22Rv1 (cell line): ENCODE data around the gene LRRC8A.

Experiments
- H3K27ac ChIP-seq: fragments of 450-650 bp; 2 replicates; pipeline ENCODE4 v1.5.1; 2017
- ZFX ChIP-seq: fragments of 450-650 bp; IDR thresholded peaks from 2 replicates; pipeline ENCODE4 v1.6.1; 2017; ENCODE audit warnings: antibody characterized with exemption, borderline replicate concordance
- TF ChIP-seq, protein P1 (sequence below): fragments of 450-650 bp; IDR thresholded peaks from 2 replicates; pipeline ENCODE4 v1.5.1; 2017; ENCODE audit warnings: mild to moderate bottlenecking

Gene LRRC8A

DNA sequence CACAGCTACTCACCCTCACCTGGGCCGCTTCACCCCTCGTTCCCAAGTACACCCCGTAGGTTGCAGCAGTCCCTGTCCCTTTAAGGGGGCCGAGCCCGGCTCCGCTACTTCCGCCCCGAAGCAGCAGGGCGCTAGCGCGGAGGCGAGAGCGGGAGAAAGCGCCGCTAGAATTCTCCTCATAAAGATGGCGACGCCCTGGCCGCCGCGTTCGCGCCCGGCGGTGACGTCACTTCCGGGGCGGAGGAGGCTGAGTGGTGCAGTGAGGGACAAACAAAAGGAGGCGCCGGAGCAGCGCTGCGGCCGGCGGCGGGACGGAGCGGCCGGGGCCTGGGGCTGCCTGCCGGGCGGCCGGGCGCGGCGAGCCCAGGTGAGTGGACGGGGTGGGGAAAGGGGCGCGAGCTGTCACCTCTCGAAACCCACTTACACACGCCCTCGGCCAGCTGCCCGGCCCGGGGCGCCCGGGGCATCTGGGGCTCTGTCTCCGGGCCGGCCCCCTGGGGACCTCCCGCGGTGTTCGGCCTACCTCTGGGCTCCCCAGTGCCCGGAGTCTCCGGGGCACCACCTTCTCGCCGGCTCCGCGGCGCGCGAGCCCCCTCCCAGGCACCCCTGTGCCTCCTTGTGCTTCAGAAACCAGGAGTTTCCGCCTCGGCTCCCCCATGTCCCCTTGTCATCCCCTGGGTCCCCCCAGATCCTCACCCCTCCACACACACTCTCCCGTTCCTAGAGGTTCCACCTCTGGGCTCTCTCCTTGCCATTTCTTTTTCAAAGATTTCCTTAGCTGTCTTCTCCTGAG, at the start of gene LRRC8A, which contains the start of gene KYAT1:
LRRC8A (plus strand) TSS at position 250 of the 793 bp plus-strand sequence. CDS start 25,032 bp downstream, outside the sequence.
KYAT1 (minus strand) TSS at position 67 of the 793 bp plus-strand sequence. CDS start 36,545 bp downstream, outside the sequence.
- H3K27ac ChIP-seq: peak within 1 kb of the TSS; percentile 93
- TF ChIP-seq, protein P1, sequence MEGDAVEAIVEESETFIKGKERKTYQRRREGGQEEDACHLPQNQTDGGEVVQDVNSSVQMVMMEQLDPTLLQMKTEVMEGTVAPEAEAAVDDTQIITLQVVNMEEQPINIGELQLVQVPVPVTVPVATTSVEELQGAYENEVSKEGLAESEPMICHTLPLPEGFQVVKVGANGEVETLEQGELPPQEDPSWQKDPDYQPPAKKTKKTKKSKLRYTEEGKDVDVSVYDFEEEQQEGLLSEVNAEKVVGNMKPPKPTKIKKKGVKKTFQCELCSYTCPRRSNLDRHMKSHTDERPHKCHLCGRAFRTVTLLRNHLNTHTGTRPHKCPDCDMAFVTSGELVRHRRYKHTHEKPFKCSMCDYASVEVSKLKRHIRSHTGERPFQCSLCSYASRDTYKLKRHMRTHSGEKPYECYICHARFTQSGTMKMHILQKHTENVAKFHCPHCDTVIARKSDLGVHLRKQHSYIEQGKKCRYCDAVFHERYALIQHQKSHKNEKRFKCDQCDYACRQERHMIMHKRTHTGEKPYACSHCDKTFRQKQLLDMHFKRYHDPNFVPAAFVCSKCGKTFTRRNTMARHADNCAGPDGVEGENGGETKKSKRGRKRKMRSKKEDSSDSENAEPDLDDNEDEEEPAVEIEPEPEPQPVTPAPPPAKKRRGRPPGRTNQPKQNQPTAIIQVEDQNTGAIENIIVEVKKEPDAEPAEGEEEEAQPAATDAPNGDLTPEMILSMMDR: peak; percentile 18; the same call in 1 of the 2 replicates
- TF ChIP-seq ZFX: no peak

DNA sequence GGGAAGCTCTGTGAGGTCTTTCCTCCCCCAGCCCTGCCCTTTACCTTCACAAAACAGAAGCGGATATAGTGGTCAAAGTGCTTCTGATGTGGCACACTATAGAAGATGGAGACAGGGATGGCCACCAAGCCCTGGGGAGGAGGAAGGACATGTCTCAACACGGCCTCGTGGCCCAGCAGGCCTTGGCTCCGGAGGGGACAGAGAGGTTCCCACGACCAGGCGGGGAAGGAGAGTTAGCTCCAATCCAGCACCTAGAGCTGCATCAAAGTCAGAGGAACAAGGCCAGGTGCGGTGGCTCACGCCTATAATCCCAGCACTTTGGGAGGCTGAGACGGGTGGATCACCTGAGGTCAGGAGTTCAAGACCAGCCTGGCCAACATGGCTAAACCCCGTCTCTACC, 48.2 kb upstream of the LRRC8A start:
- 0 out of 2 replicates have a peak overlapping the region, but pooled peaks have one; percentile 4 for H3K27ac ChIP-seq
- TF ChIP-seq, protein P1: no peak
- no peak for TF ChIP-seq ZFX

DNA sequence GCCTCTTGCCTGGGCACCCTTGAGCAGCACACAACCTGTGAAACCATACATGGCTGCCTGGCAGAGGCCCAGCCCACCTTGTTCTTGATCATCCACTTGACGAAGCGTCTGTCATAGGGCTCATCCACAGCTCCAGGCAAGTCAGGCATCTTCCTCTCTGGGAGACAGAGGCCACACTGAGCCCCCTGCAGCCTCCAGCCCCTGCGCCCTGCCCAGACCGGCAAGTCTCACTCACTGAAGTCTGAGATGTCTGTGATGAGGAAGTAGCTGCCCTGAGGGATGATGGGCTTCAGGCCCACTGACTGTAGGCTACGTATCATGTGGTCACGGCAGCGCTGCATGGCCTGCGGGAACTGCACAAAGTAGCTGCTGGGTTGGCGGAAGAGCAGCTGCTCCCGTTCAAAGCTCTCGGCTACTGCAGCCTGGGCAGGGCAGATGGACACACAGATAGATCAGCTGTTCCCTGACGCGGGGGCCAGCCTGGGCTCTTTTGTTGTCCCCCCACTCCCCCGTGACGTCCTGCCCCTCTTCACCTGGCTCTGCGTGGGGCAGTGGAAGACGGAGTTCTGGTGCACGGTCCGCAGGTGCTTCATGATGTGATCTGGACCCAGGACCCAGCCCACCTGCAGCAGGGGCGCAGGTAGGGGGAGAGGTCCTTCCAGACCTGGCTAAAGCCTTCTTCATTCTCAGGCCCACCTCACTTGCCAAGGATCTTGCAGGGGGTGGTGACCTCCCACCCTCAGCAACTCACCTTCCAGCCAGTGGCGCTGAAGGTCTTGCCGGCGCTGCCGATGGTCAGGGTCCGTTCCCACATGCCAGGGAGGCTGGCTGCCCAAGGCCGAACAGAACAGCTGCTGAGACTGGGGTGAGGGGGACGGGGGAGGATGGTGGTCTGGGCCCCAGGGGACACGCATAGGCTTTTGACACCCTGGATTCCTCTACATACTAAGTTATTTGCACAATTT, 46.4 kb upstream of the LRRC8A start:
- H3K27ac ChIP-seq: no peak overlapping the region
- TF ChIP-seq ZFX: no peak
- TF ChIP-seq, protein P1: no peak

DNA sequence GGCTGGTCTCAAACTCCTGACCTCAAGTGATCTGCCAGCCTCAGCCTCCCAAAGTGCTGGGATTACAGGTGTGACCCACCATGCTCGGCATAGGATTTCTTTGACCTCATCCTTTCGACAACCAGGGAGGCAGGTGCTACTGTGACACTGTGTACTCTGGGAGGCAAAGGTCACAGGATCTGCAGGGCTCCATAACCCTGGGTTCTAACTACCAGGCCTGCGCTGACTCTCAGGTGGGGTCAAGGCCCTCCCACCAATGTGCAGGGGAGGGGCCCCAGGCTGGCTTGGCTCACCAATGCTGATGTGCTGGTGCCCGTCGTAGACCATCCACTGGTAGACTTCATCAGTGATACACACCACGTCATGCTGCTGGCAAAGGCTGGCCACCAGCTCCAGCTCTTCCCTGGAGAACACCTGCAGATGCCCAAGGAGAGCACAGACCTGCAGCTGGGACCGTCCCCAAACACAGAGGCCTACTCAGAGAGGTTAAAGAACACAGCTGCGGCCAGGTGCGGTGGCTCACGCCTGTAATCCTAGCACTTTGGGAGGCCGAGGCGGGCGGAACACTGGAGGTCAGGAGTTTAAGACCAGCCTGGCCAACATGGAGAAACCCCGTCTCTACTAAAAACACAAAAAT, 45.3 kb upstream of the LRRC8A start:
- H3K27ac ChIP-seq: no peak overlapping the region
- TF ChIP-seq, protein P1: no peak
- TF ChIP-seq ZFX: no peak

DNA sequence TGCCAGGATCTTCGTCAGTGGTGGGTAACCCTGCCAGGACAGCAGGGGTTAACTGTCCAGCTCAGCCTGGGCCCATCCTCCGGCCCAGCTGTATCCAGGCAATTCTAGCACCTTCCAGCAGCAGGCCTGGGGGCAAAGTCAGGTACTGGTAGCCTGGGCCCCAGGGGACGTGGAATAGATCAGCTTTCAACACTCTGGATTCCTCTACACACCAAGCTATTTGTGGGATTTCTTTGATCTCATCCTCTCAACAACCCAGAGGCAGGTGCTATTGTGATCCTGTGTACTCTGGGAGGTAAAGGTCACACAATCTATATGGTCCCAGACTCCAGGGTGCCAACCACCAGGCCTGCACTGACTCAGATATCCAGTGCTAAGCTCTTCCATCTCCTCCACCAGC, 43.6 kb upstream of the LRRC8A start:
- peak overlapping the region; percentile 70; the same call in 1 of the 2 replicates for H3K27ac ChIP-seq
- no peak for TF ChIP-seq ZFX
- TF ChIP-seq, protein P1: no peak

DNA sequence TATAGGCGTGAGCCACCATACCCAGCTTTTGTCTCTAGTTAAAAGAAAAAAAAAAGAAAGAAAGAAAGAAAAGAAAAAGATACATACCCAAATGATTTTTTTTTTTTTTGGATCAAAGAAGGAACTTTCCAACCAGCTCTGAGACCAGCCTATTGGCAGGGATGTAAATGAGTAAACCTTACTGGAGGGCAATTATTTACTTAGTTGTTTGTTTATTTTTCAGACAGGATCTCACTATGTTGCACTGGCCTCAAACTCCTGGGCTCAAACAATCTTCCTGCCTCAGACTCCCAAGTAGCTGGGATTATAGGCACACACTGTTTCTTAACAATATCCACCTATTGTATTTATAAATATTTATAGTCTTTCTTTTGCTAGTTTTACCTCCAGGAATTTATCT, 41.4 kb upstream of the LRRC8A start:
- TF ChIP-seq, protein P1: no peak
- no peak for TF ChIP-seq ZFX
- H3K27ac ChIP-seq: peak overlapping the region; percentile 70
